Fibroblast of lung (primary cell): ENCODE measurements around the gene NCOR1. TPM values are rescaled to one million over a fixed set of nuclear protein-coding genes. Genes with fewer than 3 reads are reported as not detected.

ENCODE experiments used
- DNase-seq, 2 donors: peaks; one replicate each; pipeline versions ENCODE4 v3.0.0 to v3.0.0-alpha.2; 2010; ENCODE audit warnings: low read depth in 2 of 2
- H2AFZ ChIP-seq: 2 replicates; pipeline ENCODE4 v1.5.1; 2012; ENCODE audit warnings: low read length, control low read depth, inconsistent platforms
- H3K27ac ChIP-seq: 2 replicates; pipeline ENCODE4 v1.5.1; 2011; ENCODE audit warnings: low read length, control low read depth; ENCODE audit not compliant: insufficient read depth
- H3K27me3 ChIP-seq: 2 replicates; pipeline ENCODE4 v1.5.1; 2011; ENCODE audit warnings: mild to moderate bottlenecking, low read length; ENCODE audit not compliant: control insufficient read depth, insufficient read depth
- H3K36me3 ChIP-seq: 2 replicates; pipeline ENCODE4 v1.5.1; 2011; ENCODE audit warnings: low read length; ENCODE audit not compliant: control insufficient read depth, insufficient read depth
- H3K4me1 ChIP-seq: 2 replicates; pipeline ENCODE4 v1.5.1; 2011; ENCODE audit warnings: low read length; ENCODE audit not compliant: control insufficient read depth, insufficient read depth; ENCODE audit errors: extremely low read depth
- H3K4me2 ChIP-seq: 2 replicates; pipeline ENCODE4 v1.5.1; 2011; ENCODE audit warnings: low read length, control low read depth; ENCODE audit not compliant: insufficient read depth; ENCODE audit errors: extremely low read depth
- H3K4me3 ChIP-seq, 4 experiments: fragments of 200-600 bp in 1 of 4; sonication (generic) in 1 of 4; replicated peaks in 1 of 4; 2 replicates each; pipeline ENCODE4 v1.5.1; 2011 to 2016; ENCODE audit warnings: low read length in 4 of 4, low read depth in 3 of 4, mild to moderate bottlenecking in 3 of 4, control low read depth in 2 of 4, inconsistent platforms in 1 of 4, mixed read lengths in 1 of 4; ENCODE audit not compliant: insufficient read depth in 1 of 4; ENCODE audit errors: control extremely low read depth in 1 of 4
- H3K79me2 ChIP-seq: 2 replicates; pipeline ENCODE4 v1.5.1; 2012; ENCODE audit warnings: mild to moderate bottlenecking, low read length, inconsistent platforms; ENCODE audit not compliant: control insufficient read depth, insufficient read depth
- H3K9ac ChIP-seq: 2 replicates; pipeline ENCODE4 v1.5.1; 2011; ENCODE audit warnings: mild to moderate bottlenecking, low read length, control low read depth; ENCODE audit not compliant: insufficient read depth
- H3K9me3 ChIP-seq: 2 replicates; pipeline ENCODE4 v1.5.1; 2012; ENCODE audit warnings: low read depth, low read length; ENCODE audit not compliant: control insufficient read depth, insufficient read depth
- H4K20me1 ChIP-seq: 2 replicates; pipeline ENCODE4 v1.5.1; 2011; ENCODE audit warnings: low read length; ENCODE audit not compliant: control insufficient read depth, insufficient read depth; ENCODE audit errors: extremely low read depth
- EZH2 ChIP-seq: IDR thresholded peaks from 2 replicates; pipeline ENCODE4 v1.5.1; 2012; ENCODE audit warnings: low read length, control low read depth, mild to moderate bottlenecking; ENCODE audit errors: missing control alignments
- polyA plus RNA-seq, 2 donors: library from polyadenylated mRNA; depleted of rRNA in 1 of 2; stranded (reverse) in 1 of 2; unstranded in 1 of 2; fragments of >200 nt; gene quantifications; 2 replicates each; pipeline ENCODE4 v1.2.1, GENCODE V29; 2011 to 2012; ENCODE audit warnings: missing spikeins in 1 of 2
- total RNA-seq: library from RNA; depleted of rRNA; stranded (reverse); fragments of >200 nt; gene quantifications from 2 replicates; pipeline ENCODE4 v1.2.1, GENCODE V29; 2014
- TF ChIP-seq, protein P1 (sequence below), 2 donors: IDR thresholded peaks in 1 of 2; conservative IDR thresholded peaks in 1 of 2; 1 replicate in 1 of 2; 2 replicates in 1 of 2; pipeline ENCODE4 v1.5.1; 2011 to 2012; ENCODE audit warnings: low read length in 2 of 2, control low read depth in 1 of 2, inconsistent platforms in 1 of 2, low read depth in 1 of 2, mild to moderate bottlenecking in 1 of 2

Gene NCOR1
- total and polyA plus RNA-seq, 2 donors (not counting 1 experiment from before 2014, with no cell fraction given) = 67.6 to 106 TPM

DNA sequence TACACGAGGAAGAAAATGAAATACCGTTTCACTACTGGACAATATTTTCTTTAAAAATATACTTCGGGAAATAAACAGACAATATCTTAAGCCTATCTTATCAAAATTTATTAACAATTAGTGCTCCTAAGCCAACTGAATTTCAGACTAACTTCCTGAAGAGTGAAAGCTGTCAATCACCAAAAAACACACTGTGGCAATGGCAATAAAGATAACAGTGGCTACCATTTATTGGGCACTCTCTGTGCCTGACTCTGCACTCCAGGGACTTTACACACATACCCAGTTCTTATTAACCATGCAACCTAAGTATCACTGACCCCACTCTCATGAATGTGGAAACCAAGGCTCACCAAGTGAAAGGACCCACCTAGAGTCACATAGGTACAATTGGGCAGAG, 83.7 kb downstream of the NCOR1 start:
- TF ChIP-seq, protein P1, sequence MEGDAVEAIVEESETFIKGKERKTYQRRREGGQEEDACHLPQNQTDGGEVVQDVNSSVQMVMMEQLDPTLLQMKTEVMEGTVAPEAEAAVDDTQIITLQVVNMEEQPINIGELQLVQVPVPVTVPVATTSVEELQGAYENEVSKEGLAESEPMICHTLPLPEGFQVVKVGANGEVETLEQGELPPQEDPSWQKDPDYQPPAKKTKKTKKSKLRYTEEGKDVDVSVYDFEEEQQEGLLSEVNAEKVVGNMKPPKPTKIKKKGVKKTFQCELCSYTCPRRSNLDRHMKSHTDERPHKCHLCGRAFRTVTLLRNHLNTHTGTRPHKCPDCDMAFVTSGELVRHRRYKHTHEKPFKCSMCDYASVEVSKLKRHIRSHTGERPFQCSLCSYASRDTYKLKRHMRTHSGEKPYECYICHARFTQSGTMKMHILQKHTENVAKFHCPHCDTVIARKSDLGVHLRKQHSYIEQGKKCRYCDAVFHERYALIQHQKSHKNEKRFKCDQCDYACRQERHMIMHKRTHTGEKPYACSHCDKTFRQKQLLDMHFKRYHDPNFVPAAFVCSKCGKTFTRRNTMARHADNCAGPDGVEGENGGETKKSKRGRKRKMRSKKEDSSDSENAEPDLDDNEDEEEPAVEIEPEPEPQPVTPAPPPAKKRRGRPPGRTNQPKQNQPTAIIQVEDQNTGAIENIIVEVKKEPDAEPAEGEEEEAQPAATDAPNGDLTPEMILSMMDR (conservative IDR thresholded peaks at IDR 0.05 in 1 of 2, IDR thresholded peaks at IDR 0.05 in 1 of 2; ENCODE audit: low read depth in 1 of 2, low read length in 2 of 2) = no peak
- no peak for TF ChIP-seq EZH2

DNA sequence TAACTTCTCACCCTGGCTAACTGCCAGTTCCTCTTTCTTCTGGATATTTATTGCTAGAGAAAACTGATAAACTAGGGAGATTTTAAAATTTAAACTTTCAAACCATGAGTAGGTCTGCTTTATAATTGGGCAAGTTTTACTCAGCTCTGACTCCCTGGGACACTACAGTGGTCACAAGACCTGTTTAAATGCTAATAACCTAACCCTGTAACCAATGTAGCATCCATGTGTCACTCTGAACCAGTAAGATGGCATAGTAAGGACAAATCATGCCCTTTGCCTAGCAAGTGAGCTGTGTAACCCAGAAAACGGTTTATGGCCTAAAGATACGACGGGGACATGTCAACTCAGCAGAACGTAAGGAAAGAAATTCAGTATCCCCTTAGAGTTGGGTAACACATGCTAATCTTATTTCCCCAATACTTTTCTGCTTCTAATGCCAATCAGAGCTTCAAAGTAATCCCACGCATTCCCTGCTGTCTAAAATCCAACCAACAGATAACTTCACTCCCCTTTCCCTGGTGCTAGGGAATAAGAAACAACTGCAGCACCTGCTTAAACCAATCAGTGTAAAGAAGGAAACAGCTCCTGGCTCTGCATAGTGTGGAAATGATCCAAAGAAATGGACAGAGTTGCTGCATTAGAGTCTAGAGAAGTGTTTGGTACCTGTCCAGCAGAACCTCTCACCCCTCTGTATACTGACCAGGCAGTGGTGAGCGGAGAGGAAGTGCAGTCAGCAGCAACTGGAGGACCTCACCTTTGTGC, 85.7 kb downstream of the NCOR1 start:
- H3K27ac ChIP-seq = no peak overlapping the region
- H3K4me2 ChIP-seq = no peak overlapping the region
- H3K4me1 ChIP-seq = no peaks in the 10 kb centered on the region
- H3K9ac ChIP-seq = no peak overlapping the region
- no peak overlapping the region for H3K4me3 ChIP-seq
- H3K79me2 ChIP-seq = no peaks in the 10 kb centered on the region
- no peaks in the 10 kb centered on the region for H4K20me1 ChIP-seq
- no peaks in the 10 kb centered on the region for H3K27me3 ChIP-seq
- H3K36me3 ChIP-seq = peaks cover 3% of the 10 kb centered on the region
- DNase-seq = no peak
- no peak overlapping the region for H2AFZ ChIP-seq
- TF ChIP-seq EZH2 = no peak
- TF ChIP-seq, protein P1 (conservative IDR thresholded peaks at IDR 0.05 in 1 of 2, IDR thresholded peaks at IDR 0.05 in 1 of 2; ENCODE audit: low read depth in 1 of 2, low read length in 2 of 2) = no peak
- H3K9me3 ChIP-seq = no peaks in the 10 kb centered on the region

More for the DNA sequence above, 83.7 kb downstream of the NCOR1 start:
- no peak overlapping the region for H2AFZ ChIP-seq
- no peaks in the 10 kb centered on the region for H4K20me1 ChIP-seq
- DNase-seq = no peak
- no peak overlapping the region for H3K4me2 ChIP-seq
- H3K4me3 ChIP-seq = no peak overlapping the region
- no peaks in the 10 kb centered on the region for H3K27me3 ChIP-seq
- no peaks in the 10 kb centered on the region for H3K9me3 ChIP-seq
- no peaks in the 10 kb centered on the region for H3K4me1 ChIP-seq
- H3K9ac ChIP-seq = no peak overlapping the region
- H3K27ac ChIP-seq = no peak overlapping the region
- H3K79me2 ChIP-seq = no peaks in the 10 kb centered on the region
- H3K36me3 ChIP-seq = peaks cover 3% of the 10 kb centered on the region

DNA sequence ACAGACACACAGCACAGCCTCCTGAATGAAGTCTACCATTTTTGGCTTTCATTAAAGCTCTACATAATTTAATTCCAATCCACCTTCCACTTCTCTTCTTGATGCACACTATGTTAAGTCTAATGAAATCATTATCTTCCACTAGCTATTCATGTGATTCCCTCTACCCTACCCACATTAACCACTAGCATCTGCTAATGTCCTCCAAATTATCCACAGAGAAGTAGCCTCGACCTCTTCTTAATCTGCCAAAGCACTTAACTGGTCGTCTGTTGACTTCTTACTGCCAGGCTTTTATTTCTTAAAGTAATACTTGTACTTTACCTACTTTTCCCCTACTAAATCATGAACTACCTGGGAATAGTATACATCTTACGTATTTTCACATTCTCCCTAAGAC, 91.8 kb downstream of the NCOR1 start:
- no peak for TF ChIP-seq EZH2
- TF ChIP-seq, protein P1 (conservative IDR thresholded peaks at IDR 0.05 in 1 of 2, IDR thresholded peaks at IDR 0.05 in 1 of 2; ENCODE audit: low read depth in 1 of 2, low read length in 2 of 2) = no peak
- Histone ChIP-seq H3K9ac (no peak overlapping the region), H3K4me1 (no peaks in the 10 kb centered on the region), H4K20me1 (no peaks in the 10 kb centered on the region), H3K4me2 (no peak overlapping the region), H2AFZ (no peak overlapping the region), H3K79me2 (no peaks in the 10 kb centered on the region), H3K36me3 (peaks cover 2% of the 10 kb centered on the region), H3K27me3 (no peaks in the 10 kb centered on the region), H3K4me3 (no peak overlapping the region), H3K27ac (no peak overlapping the region), H3K9me3 (no peaks in the 10 kb centered on the region)
- DNase-seq = peak in 1 of 2 donors; percentile 9
